GM19025 (cell line): ENCODE data around the gene POLR2F.
A peak's percentile ranks its signal among the peaks of the same experiment; 100 is the strongest.

Source experiments
- ATAC-seq: cut with Tn5 transposase; IDR thresholded peaks from one replicate; pipeline ENCODE4 v1.9.1; 2021; ENCODE audit warnings: mild to moderate bottlenecking, low read depth, moderate library complexity; ENCODE audit not compliant: unreplicated experiment

POLR2F gene

GRCh38 chr22:37953437-37954179, at the start of gene POLR2F, which contains the start of gene C22orf23:
Gene POLR2F (plus strand): TSS chr22:37953699. CDS start chr22:37953788, 89 bp downstream.
Gene C22orf23 (minus strand): TSS chr22:37953601. CDS start chr22:37953149, 452 bp downstream.
- peak; percentile 79 for ATAC-seq

- ATAC-seq, result no peak
Measured at GRCh38 chr22:37904572-37905533, 48.6 kb upstream of the POLR2F start.

- peak; percentile 79 for ATAC-seq
Measured at GRCh38 chr22:37905534-37906363, 47.8 kb upstream of the POLR2F start, which contains the start of gene MICALL1. Gene MICALL1 (plus strand): TSS chr22:37906297. CDS start chr22:37906423, 126 bp downstream.

GRCh38 chr22:37906364-37907008, 47.0 kb upstream of the POLR2F start:
- ATAC-seq, result peak; percentile 24

DNA sequence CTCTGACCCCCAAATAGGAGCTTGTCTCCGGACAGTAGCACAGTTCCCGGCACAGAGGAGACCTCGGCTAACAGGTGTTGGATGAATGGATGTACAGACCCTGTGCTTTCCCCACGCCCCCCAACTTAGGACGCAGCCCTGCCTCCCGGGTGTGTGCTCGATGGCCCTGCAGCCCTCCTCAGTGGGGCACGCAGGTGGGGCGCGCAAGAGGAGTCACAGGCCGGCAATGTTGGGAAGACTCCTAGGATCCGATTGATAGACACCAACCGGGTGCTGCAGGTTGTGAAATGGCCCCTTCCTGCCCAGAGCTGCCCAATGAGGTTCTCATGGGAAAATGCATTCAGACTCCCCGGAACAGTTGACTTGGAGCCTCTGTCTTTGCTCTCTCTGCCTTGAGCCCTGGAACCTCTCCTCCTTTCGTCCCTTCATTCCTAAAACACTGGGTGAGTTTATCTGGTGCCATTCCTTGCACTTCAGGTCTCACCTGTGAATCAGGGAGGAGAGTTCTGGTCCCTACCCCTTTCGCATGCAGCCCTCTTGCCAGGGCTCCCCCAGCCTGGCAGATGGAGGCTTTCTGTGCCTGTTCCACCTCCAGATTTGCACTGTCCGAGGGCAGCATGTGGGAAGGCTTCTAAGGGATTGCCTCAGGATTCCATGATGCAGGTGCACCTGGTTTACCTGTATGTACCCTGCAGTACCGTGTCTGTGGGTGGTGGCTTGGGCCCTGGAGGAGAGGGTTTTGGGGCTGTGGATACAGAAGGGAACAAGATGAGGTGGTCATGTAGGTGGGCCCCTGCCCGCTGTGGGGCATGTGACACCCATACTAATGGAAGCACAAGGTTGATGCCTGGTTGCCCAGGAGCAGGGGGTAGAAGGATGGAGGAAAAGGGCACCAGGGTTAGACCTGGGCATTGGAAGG, 46.2 kb upstream of the POLR2F start:
- no peak for ATAC-seq

- no peak for ATAC-seq
Measured at GRCh38 chr22:37909766-37910165, 43.7 kb upstream of the POLR2F start.

GRCh38 chr22:37910890-37911672, 42.4 kb upstream of the POLR2F start:
- ATAC-seq, result no peak

- no peak for ATAC-seq
Measured at GRCh38 chr22:37911697-37912096, 41.8 kb upstream of the POLR2F start.

DNA sequence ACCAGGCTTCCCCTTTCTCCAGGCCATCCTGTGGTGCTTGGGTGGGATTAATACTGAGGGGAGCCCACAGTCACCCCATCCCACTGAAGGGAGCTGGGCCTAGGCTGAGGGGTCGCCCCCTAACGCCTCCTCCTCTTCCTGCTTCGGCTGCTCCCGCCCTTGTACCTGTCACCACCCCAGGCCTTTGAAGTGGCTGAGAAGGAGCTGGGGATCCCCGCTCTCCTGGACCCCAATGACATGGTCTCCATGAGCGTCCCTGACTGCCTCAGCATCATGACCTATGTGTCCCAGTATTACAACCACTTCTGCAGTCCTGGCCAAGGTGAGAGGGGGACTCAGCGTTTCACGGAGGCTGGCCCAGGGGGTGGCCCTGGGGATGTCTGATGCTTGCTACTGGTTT, 41.3 kb upstream of the POLR2F start:
- ATAC-seq, result no peak

GRCh38 chr22:37913233-37913721, 40.2 kb upstream of the POLR2F start:
- ATAC-seq, result no peak

- no peak for ATAC-seq
Measured at GRCh38 chr22:37916311-37916710, 37.2 kb upstream of the POLR2F start.

- ATAC-seq, result no peak
Measured at GRCh38 chr22:37917874-37918548, 35.5 kb upstream of the POLR2F start.

DNA sequence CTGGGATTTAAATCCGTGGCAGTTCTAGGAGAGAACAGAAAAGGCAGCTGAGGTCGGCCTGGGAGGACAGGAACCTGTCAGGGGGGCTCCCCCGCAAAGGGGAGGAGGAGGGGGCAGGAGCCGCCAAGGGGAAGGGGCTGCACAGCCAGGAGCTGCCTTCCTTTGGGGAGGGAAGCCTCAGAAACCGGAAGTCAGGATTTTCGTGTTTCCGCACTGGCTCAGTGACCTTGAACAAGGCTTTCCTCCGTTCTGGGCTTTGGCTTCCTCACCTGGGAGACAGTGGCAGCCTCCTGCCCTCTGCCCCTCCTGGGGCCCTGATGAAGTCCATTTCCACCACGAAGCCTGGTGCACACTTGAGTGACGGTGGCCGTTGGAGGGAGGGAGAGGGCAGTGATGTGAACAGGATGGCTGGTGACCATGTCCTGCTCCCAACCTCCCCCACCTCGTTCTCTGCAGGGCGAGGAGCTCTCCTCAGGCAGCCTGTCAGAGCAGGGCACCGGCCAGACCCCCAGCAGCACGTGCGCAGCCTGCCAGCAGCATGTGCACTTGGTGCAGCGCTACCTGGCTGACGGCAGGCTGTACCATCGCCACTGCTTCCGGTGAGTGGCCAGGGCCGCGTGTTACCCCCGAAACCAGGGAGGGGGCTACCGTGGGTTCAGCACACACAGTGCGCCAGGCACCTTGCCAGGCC, 34.8 kb upstream of the POLR2F start:
- ATAC-seq, result no peak

DNA sequence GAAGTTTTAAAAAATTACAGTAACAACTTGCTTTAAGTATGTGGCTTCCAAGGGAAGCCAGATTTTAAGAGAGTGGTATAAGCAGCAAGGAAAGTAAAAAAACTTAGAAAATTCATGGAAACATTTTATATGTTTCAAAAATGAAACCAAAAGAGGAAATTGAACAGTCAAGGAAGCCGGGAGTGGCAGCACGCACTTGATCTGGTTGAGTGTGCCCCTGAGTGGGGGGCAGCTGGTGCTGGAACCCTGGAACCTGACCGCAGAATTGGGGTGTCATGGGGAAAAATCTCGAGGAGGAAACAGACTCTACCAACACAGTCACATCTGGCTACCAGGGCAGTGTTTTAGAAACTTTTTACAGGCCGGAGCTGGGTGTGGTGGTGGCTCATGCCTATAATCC, 33.4 kb upstream of the POLR2F start:
- no peak for ATAC-seq

DNA sequence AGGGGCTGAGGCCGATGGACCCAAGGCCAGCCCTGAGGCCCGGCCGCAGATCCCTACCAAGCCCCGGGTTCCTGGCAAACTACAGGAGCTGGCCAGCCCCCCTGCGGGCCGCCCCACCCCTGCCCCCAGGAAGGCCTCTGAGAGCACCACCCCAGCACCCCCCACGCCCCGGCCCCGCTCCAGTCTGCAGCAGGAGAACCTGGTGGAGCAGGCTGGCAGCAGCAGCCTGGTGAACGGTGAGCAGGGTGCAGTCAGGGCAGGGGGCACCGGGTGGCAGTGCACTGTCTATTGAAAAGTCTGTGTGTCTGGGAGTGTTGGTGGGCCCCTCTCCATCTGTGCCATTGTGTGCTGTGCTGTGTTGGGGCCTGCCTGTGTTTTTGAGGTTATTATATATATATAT, 31.3 kb upstream of the POLR2F start:
- no peak for ATAC-seq

- ATAC-seq, result no peak
Measured at GRCh38 chr22:37923927-37924326, 29.6 kb upstream of the POLR2F start.
